Measurements from ENCODE around the gene HEATR9.
A peak's percentile ranks its signal among the peaks of the same experiment; 100 is the strongest.

The HEATR9 gene

GRCh38 chr17:35893751-35894150, 25.1 kb upstream of the HEATR9 start:
- DNase-seq (ENCODE audit: low read depth): no peak

DNA sequence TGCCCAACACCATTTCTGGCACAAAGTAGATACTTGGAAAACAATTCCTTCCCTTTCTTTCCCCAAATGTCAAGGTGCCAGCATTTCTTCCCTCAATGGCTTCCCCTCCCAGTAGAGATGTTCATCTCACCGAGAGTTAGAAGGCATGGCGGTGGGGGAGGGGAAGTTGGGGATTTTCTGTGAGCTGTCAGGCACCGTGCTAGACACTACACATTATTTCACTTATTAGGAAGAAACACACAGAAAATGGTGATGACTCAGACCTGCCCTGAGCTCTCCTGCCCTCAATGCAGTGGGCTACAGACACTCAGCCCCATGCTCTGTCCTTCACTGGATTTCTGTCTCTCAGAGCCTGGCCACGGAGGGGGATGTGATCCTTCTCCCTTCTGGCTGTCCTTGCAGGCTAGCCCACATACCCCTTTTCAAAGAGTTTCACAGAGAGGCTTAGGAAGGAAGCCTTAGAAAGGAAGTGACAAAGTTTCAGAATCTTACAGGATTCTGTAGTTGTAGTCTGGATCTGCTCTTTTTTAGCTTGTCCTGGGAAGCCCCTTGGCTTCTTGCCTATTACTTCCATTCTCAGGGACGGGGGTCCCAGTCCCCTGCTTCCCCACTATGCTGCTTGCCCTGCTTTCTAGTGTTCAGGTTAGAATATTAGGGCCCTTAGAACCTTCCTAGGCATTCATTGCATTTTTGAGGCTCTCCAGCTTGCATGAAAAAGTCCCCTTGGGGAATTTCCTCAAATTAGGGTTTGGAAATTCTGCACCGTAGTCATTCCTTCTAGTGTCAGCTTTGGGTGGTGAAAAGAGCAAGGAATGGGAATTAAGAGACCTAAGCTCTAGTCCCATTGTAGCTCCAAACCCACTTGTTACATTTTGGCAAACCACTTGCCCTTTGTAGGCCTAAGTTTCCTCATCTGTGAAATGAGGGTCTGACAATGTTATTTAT, 23.7 kb upstream of the HEATR9 start:
- no peak for DNase-seq (ENCODE audit: low read depth)

GRCh38 chr17:35891269-35891668, 22.6 kb upstream of the HEATR9 start:
- no peak for DNase-seq (ENCODE audit: low read depth)

- DNase-seq (ENCODE audit: low read depth): no peak
Measured at GRCh38 chr17:35890774-35891155, 22.1 kb upstream of the HEATR9 start.

DNA sequence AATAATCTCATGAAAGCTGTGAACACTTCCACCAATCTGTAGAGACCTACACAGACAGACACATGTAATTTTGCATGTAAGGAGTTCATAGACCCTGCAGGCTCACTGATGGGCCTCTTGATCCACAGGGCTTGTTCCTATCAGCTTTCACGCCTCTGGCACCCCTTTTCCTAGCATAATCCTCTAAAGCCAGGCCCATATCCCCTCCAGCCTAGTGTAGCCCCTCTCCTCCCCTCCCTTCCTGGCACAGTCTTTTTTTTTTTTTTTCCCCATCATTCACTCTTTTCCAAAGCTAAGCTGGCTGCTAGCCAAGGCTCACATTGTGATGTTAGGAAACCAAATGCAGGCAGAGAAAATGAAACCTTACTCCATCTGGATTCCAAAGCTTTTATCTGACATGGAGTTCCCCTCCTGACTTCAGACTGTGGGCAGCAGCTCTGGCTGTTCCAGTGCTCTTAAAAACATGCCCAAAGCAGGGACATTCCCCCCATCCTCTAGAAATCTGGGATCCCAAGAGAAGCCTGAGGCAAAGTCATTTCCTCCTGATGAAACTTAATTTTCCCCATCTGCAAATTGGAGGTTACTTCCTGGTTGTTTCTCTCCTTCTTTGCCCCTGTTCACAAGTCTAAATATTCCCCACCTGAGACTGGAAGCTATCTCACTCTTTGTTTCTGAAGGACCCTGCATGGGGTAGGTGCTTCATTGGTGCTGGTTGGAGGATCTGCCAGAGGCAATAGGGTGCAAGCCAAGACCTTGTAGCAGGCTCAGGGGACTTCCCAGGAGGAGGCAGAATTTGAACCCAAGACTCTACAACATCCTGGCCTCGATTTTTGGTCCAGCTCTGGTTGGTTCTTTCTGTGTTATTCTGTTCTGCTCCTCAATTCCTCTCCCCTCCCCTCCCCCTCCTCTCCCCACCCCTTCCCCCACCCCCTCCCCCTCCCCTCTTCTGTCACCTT, 21.4 kb upstream of the HEATR9 start:
- no peak for DNase-seq (ENCODE audit: low read depth)

DNA sequence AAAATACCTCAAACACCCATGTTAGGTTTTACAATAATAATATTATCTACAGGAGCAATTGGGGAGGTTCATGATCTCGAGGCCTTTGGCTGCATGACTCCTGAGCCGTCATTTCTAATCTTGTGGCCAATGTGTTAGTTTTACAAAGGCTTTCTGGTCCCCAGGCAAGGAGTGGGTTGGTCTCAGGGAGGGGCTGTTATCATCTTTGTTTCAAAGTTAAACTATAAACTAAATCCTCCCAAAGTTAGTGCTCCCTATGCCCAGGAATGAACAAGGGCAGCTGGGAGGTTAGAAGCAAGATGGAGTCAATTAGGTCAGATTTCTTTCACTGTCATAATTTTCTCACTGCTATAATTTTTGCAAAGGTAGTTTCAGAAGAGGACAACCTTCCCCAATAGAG, 20.6 kb upstream of the HEATR9 start:
- DNase-seq (ENCODE audit: low read depth): no peak

DNA sequence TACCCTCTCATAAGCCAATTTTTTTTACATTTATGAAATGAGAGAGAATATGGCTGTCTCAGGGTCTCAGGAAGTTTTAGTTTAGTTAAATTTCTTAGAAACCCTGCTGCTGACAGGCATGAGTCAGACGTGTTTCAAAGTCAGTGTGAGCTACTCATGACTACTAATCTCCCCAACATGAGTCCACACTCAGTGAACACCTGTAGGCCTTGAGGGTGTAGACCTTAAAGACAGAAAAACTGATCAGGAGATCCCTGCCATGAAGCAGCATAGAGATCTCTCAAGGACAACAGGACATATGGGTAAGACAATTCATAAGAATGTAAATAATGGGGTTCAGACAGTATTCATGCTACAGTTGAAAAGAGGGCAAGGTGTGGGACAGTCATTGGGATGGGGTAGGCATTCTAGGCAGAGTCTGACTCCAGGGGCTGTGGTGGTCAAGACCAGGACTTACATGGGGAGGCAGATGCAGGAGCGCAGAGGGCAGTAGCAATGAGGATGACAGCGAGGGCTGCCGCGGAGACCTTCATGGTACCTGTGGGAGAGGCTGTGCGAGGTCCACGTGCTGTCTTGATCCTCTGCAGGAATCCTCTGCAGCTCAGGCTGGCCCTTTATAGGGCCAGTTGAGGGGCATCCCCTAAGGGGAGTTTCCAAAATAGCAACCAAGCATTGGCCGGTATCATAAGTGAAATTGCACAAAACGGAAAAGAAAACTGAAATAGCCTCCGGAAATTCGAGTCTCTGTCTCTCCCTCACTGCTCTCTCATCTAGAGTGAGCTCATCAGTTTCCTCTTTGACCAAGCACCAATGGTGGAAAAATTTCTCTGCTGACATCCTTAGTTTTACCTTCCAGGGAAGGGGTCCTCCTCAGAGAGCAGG, 11.3 kb upstream of the HEATR9 start, which contains the start of gene CCL5:
CCL5 (minus strand) TSS at position 588 of the 882 bp plus-strand sequence.
- DNase-seq (ENCODE audit: low read depth): no peak

- no peak for DNase-seq (ENCODE audit: low read depth)
Measured at GRCh38 chr17:35878361-35878760, 9.7 kb upstream of the HEATR9 start.

GRCh38 chr17:35877345-35878029, 8.8 kb upstream of the HEATR9 start:
- no peak for DNase-seq (ENCODE audit: low read depth)

DNA sequence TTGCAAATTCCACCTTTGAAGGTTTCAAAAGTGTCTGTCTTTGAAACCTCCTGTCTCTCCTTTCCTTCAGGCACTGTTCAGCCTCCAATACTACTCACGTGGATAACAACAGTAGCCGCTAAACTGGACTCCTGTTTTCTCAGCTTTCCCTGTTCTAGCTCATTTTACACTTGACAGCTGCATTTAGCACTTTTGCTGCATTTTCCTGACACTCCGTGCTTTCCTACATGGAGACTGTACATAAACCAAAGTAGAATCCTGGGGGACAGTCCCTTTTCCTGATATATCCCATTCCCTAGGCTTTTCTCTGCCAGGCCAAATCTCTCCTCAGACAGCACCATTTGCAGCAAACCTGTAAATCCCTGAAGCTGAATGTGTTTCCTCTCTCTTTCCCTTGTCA, 7.8 kb upstream of the HEATR9 start:
- no peak for DNase-seq (ENCODE audit: low read depth)

DNA sequence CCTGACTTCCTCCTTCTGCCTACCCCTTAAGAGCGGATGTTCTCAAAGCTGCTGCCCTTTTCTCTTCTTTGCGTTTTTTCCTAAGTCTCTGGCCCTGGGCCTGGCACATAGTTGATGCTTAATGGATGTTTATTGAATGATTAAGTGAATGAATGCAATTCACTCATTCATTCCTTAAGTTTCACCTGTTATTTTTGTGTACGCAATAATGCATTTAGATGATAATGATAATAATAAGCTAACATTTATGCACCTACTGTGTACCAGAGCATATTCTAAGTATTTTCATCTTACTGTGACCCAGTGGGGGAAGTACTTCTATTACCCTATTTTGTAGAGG, 7.1 kb upstream of the HEATR9 start:
- no peak for DNase-seq (ENCODE audit: low read depth)

DNA sequence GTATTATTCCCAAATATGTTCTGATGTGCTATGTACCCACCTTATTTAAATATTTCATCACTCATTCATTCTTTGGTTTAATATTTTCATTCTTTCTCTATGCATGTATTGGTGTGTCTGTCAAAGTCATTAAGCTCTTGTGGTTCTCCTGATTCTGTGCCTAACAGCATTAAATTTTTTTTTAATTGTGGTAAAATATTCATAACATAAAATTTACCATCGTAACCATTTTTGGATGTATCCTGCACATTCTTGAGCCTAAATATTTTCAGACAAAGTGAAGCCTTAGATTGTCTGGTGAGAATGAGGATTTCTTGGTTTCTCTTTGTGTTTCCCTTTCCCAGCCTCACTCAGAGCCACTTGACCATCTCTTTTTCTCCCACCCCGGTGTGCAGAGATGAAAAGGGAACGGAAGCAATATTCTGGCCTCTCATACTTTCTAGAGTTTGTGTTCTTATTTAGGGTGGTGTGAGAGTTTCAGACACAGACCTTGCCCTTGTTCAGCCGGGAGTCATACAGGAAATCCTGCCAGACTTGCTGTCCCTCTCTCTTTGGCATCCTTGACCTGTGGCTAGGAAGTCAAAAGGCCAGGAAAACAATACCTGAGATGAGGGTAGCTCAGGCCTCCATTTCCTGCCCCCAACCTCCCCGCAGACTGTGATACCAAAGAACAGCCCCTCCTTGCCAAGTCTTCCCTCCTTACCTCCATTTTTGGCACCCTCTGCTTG, 6.5 kb upstream of the HEATR9 start:
- no peak for DNase-seq (ENCODE audit: low read depth)

DNA sequence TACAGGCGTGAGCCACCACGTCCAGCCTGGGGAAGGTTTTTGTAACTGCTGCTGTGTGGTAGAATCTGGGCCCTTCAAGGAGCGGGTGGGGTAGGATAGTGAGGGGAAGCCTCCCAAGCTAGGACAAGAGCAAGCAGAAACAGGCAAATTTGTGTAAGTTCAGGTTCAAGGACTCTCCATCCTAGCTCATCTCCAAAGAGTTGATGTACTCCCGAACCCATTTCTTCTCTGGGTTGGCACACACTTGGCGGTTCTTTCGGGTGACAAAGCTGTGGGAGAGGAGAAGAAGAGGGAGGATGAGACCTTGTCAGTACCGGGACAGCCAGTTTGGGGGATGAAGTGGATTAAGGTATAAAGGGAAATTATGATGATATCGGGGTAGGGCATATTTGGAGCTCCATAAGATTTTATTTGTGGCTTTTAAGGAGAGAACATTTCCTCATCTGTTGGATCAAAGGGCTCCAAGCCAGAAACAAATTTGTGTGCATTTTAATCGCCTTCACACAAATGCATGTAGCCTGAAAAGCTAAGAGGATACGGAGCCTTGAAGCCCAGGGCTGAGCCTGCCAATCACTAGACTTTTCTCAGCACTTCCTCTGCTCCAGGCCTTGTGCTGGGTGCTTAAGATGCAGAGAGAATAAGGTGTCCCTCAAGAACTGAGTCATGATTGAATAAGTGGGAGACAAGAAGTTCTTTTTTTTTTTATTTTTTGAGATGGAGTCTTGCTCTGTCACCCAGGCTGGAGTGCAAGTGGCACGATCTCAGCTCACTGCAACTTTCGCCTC, 3.7 kb upstream of the HEATR9 start:
- DNase-seq (ENCODE audit: low read depth): no peak

DNA sequence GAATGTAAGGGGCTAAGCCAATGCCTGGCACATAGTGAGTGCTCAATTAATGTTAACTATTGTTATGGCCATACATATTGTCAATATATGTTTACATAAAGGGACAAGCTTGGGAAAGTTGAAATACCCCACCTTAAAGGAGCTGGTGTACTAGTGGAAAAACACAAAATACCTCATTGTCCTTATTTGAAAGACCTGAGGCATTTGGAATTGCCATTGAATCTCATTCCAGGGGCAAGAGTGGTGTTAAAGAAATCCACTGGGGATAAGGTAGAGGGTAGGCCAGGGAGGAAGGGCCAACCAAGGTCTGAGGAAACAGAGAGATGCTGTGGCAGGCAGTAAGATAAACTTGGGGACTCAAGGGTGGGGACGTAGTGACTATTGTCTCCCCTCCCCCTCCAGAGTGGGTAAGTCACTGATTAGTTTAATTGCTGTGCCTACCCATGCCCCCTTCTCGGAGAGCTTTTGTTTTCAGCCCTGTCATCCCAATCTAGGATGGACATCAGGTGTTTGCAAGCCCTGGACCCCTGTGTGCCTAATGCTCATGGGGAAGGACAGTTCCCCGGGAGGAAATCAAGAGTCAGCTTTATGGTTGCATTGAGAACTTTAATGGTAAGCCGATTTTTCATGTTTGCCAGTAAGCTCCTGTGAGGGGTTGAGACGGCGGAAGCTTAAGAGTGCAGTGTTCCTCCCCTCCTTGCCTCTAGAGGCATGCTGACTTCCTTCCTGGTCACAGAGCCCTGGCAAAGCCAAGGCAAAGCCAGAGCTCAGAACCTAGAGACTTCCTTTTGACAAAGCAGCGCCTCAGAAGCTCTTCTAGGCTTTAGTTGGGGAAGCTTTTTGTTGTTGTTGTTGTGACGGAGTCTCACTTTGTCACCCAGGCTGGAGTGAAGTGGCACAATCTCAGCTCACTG, 2.5 kb upstream of the HEATR9 start:
- no peak for DNase-seq (ENCODE audit: low read depth)

- no peak for DNase-seq (ENCODE audit: low read depth)
Measured at GRCh38 chr17:35867574-35867973, 1.1 kb downstream of the HEATR9 start.

- peak; percentile 16 for DNase-seq (ENCODE audit: low read depth)
Measured at GRCh38 chr17:35866341-35866950, 2.2 kb downstream of the HEATR9 start.

DNA sequence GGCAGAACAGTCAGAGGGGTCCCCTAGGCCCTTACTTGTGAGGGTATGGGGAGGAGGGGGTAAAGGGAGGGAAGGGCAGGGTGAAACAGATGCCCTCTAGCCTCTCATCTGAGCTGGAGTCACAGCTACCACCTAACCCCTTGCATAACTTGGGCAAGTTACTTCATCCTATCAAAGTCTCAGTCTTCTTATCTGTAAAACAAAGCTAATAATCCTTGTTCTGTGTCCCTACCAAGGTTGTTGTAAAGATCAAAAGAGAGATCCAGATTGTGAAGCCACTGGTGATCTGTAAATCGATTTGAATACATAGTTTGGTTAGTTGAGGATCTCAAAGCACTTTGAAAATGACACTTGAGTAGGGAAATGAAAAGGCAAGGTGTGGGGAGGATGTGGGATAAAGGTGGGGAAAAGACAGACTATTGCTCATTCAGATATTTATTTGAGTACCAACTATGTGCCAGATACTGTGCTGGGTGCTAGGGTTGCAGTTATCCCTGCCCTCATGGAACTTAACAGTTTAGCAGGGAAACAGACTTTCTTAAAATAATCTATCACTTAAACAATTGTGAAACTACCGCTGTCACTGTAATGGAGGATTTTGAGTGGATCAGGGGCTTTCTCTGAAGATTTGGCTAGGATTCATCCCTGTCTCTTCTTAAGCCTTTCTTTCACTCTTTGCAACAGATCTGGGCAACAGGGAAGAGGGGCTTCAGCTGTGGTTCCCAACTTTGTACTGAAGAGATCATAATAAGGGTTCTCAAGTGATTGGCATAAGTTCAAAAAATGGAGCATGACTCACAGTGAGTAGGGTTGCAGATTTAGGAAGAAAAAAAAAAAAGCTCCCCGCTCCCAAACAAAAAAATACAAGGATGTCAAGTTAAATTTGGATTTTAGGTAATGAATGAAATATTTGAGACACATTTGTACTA, 3.0 kb downstream of the HEATR9 start:
- peak; percentile 12 for DNase-seq (ENCODE audit: low read depth)
